Effector memory CD4-positive, alpha-beta T cell (primary cell): Measurements from ENCODE around the gene RABGAP1.

Experiments
- DNase-seq, 3 donors: peaks; one replicate each; pipeline ENCODE4 v3.0.0-alpha.2; 2020
- H3K27ac ChIP-seq: 2 replicates; pipeline ENCODE4 v1.7.0; 2013; ENCODE audit warnings: mild to moderate bottlenecking, low read length, moderate library complexity; ENCODE audit not compliant: insufficient read depth, poor library complexity, severe bottlenecking
- H3K27me3 ChIP-seq: replicated peaks from 2 replicates; pipeline ENCODE4 v1.7.0; 2013; ENCODE audit warnings: mild to moderate bottlenecking, low read length; ENCODE audit not compliant: insufficient read depth, control insufficient read depth, poor library complexity, severe bottlenecking
- H3K36me3 ChIP-seq: 2 replicates; pipeline ENCODE4 v1.7.0; 2013; ENCODE audit warnings: mild to moderate bottlenecking, low read length, moderate library complexity; ENCODE audit not compliant: control insufficient read depth, insufficient read depth
- H3K4me1 ChIP-seq: 2 replicates; pipeline ENCODE4 v1.7.0; 2013; ENCODE audit warnings: low read length, mild to moderate bottlenecking; ENCODE audit not compliant: control insufficient read depth, insufficient read depth, poor library complexity, severe bottlenecking
- H3K4me3 ChIP-seq: 2 replicates; pipeline ENCODE4 v1.7.0; 2013; ENCODE audit warnings: low read length, low read depth, mild to moderate bottlenecking; ENCODE audit not compliant: insufficient read depth, poor library complexity, severe bottlenecking
- H3K9me3 ChIP-seq: 2 replicates; pipeline ENCODE4 v1.7.0; 2013; ENCODE audit warnings: mild to moderate bottlenecking, low read length, moderate library complexity; ENCODE audit not compliant: control insufficient read depth

The RABGAP1 gene

GRCh38 chr9:122922713-122923112, 18.1 kb upstream of the RABGAP1 start:
- DNase-seq = no peak
- no peaks in the 10 kb centered on the region for H3K9me3 ChIP-seq
- H3K27me3 ChIP-seq = no peaks in the 10 kb centered on the region
- H3K36me3 ChIP-seq = no peaks in the 10 kb centered on the region
- no peak overlapping the region for H3K4me3 ChIP-seq
- no peaks in the 10 kb centered on the region for H3K4me1 ChIP-seq
- H3K27ac ChIP-seq = no peak overlapping the region

- DNase-seq = no peak
- Histone ChIP-seq H3K27ac (no peak overlapping the region), H3K27me3 (no peaks in the 10 kb centered on the region), H3K9me3 (no peaks in the 10 kb centered on the region), H3K4me1 (no peaks in the 10 kb centered on the region), H3K4me3 (no peak overlapping the region), H3K36me3 (no peaks in the 10 kb centered on the region)
Observed at GRCh38 chr9:122923947-122924346, 16.9 kb upstream of the RABGAP1 start.

DNA sequence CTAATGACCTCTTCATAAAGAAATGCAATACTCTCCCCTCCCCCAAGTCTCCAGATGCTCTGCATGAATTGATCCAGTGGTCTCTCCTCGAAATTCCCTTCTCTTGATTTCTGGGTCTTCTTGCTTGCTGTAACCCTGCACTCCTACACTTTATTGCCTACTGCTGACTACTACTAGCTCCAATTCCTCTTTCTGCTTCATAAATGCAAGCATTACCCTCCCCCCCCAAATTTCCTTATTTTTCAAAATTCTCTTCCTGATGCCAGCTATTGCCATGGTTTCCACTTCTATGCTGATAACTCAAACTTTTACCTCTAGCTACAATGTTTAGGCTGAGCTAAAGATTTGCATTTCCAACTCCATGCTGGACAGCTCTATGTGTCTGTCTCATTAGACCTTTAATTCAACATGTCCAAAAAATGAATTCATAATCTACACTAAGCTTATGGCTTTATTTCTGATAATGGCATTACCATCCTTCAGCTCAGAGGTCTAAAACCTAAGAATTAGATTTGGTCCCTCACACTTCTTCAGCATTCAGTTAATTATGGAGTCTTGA, 10.9 kb upstream of the RABGAP1 start:
- no peak overlapping the region for H3K27ac ChIP-seq
- no peak overlapping the region for H3K4me3 ChIP-seq
- no peaks in the 10 kb centered on the region for H3K36me3 ChIP-seq
- peaks cover 5% of the 10 kb centered on the region for H3K4me1 ChIP-seq
- no peaks in the 10 kb centered on the region for H3K27me3 ChIP-seq
- DNase-seq = no peak
- H3K9me3 ChIP-seq = no peaks in the 10 kb centered on the region

- Histone ChIP-seq H3K4me1 (peaks cover 5% of the 10 kb centered on the region), H3K36me3 (no peaks in the 10 kb centered on the region), H3K27me3 (no peaks in the 10 kb centered on the region), H3K27ac (peak overlapping the region; percentile 94), H3K4me3 (peak overlapping the region; percentile 89), H3K9me3 (no peaks in the 10 kb centered on the region)
- DNase-seq = no peak
Observed at GRCh38 chr9:122930541-122931225, 10.1 kb upstream of the RABGAP1 start.

- Histone ChIP-seq H3K27me3 (no peaks in the 10 kb centered on the region), H3K4me1 (peaks cover 5% of the 10 kb centered on the region), H3K27ac (peak within 1 kb of the TSS; percentile 94), H3K36me3 (no peaks in the 10 kb centered on the region), H3K4me3 (peak within 1 kb of the TSS; percentile 89), H3K9me3 (no peaks in the 10 kb centered on the region)
- DNase-seq = peak; percentile 84 to 87 (median 86)
Observed at GRCh38 chr9:122931226-122932121, 9.3 kb upstream of the RABGAP1 start, which contains the start of gene ZBTB26. TSS of gene ZBTB26 (minus strand) at chr9:122931512. CDS start at chr9:122919934, 11,578 bp downstream.

DNA sequence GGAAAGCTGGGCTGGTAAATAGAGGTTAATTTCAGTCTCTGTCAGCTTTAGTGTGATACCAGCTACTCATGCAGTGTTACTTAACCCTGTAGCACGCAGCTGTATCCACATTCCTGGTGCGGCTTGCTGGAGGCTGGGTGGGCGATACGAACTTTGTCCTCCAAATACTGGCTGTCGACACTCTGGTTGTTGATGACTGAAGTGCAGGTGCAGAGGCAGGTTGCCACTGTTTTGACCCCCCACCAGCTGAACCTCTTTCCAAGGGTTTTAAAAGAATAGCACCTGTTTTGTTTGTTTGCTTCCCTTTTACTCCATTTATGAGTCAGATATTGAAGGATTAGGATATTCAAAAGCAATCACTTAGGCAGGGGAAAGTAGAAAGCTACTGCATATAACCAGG, 4.4 kb upstream of the RABGAP1 start:
- peaks cover 4% of the 10 kb centered on the region for H3K36me3 ChIP-seq
- no peaks in the 10 kb centered on the region for H3K27me3 ChIP-seq
- no peaks in the 10 kb centered on the region for H3K9me3 ChIP-seq
- no peak for DNase-seq
- H3K27ac ChIP-seq = no peak overlapping the region
- H3K4me3 ChIP-seq = no peak overlapping the region
- peaks cover 16% of the 10 kb centered on the region for H3K4me1 ChIP-seq

DNA sequence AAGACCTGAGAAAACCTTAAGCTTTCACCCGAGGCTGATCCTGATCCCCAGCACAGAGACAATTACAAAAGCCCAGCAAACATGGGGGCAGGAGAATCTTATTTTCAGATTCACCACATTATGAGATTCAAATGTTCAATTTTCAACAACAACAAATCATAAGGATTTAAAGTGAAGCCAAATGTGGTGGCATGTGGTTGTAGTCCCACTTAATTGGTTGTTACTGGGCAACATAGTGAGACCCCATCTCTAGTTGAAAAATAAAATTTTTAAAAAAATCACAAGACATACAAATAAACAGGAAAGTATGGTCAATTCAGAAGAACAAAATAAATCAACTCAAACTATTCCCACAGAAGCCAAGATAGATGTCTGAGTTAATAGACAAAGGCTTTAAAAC, 3.9 kb upstream of the RABGAP1 start:
- no peak overlapping the region for H3K4me3 ChIP-seq
- peaks cover 19% of the 10 kb centered on the region for H3K4me1 ChIP-seq

DNA sequence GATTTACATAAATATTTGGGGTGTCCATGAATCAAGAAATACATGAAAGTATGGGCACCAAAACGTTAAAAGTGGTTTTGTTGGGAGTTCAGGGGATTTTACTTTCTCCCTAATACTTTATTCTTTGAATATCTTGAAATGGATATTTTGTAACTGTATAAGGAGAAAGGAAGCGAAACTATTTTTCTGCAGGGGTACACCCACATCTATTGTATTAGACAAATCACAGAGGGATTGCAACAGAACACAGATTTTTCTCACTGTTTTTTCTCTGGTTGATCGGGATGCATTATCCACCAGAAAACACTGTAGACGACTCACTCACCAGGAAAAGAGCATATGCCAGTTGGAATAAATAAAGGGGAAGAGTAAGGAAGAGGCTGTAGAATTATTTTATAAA, 1.2 kb upstream of the RABGAP1 start:
- no peak for DNase-seq
- Histone ChIP-seq H3K36me3 (peaks cover 9% of the 10 kb centered on the region), H3K27me3 (no peaks in the 10 kb centered on the region), H3K9me3 (no peaks in the 10 kb centered on the region), H3K4me3 (no peak overlapping the region), H3K4me1 (peaks cover 18% of the 10 kb centered on the region), H3K27ac (no peak overlapping the region)

More for the DNA sequence above, 3.9 kb upstream of the RABGAP1 start:
- no peaks in the 10 kb centered on the region for H3K27me3 ChIP-seq
- H3K9me3 ChIP-seq = no peaks in the 10 kb centered on the region
- peaks cover 4% of the 10 kb centered on the region for H3K36me3 ChIP-seq
- H3K27ac ChIP-seq = no peak overlapping the region
- DNase-seq = no peak

DNA sequence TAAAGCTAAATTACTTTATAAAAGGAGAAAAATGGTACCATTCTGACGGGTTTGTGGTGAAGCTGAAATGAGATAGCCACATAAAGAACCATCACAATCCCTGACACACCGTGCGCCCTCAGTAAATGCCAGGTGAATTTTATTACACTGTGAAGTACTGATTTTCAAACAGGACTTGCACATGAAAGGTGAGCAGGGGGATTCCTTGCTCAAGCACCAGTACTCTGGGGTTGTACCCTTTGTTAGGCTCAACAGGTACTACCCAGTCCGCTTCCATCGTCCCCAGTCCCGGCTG, 419 bp upstream of the RABGAP1 start:
- peaks cover 18% of the 10 kb centered on the region for H3K4me1 ChIP-seq
- no peaks in the 10 kb centered on the region for H3K9me3 ChIP-seq
- H3K27me3 ChIP-seq = no peaks in the 10 kb centered on the region
- peaks cover 9% of the 10 kb centered on the region for H3K36me3 ChIP-seq
- no peak for DNase-seq
- H3K27ac ChIP-seq = peak overlapping the region; percentile 47
- no peak overlapping the region for H3K4me3 ChIP-seq
